Measurements from ENCODE around the gene FRMPD1.

FRMPD1 gene

DNA sequence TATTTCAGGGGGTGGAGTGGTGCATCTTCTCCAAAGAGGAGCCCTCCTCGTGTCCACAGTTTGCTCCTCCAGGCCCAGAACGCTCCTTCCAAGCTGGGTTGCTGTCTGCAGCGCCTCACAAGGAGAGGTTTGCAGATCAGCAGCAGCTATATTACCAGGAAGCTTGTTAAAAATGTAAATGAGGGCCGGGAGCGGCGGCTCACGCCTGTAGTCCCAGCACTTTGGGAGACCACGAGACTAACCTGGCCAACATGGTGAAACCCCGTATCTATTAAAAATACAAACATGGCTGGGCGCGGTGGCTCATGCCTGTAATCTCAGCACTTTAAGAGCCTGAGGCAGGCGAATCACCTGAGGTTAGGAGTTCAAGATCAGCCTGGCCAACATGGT is 25.0 kb upstream of the FRMPD1 start:
- DNase-seq (ENCODE audit: insufficient read length, low spot score) (no peak), FAIRE-seq (no peak)
- no peak for TF ChIP-seq POU2F2 (IDR thresholded peaks at IDR 0.05; ENCODE audit: low read depth, low read length)
- TF ChIP-seq PAX5 (IDR thresholded peaks at IDR 0.05; ENCODE audit: insufficient read depth, low read length, severe bottlenecking): no peak
- no peak for TF ChIP-seq SPI1 (IDR thresholded peaks at IDR 0.05; ENCODE audit: low read depth, low read length)
- no peak for TF ChIP-seq POLR2A (IDR thresholded peaks at IDR 0.05; ENCODE audit: low read depth, low read length)
- no peak for TF ChIP-seq POLR2AphosphoS5 (IDR thresholded peaks at IDR 0.05; ENCODE audit: low read depth, low read length)
- TF ChIP-seq TAF1 (IDR thresholded peaks at IDR 0.05; ENCODE audit: low read depth, low read length): no peak

DNA sequence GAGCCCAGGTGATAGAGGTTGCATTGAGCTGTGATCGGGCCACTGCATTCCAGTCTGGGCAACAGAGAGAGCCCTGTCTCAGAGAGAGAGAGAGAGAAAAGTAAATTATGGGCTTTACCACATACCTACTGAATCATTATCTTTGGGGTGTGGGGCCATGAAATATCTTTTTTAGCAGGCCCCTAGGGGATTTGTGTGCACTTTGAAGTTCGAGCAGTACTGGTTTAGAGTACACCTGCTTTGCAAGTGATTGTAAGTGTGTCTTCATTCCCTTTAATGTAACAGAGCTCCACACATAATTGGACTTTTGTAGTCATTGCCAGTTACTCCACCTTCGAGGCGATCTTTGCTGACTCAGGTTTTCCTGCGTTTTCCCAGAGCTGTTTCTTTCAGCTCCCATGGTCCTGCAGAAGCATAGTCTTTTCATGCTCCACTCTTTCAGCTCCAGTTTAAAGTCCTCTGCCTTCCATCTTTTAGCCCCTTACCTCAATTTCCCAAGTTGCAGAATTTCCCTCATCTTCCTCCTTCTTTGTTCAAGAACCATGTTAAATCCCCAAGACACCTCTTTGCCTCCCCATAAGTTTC is 24.0 kb upstream of the FRMPD1 start:
- DNase-seq (ENCODE audit: insufficient read length, low spot score) (no peak), FAIRE-seq (no peak)

DNA sequence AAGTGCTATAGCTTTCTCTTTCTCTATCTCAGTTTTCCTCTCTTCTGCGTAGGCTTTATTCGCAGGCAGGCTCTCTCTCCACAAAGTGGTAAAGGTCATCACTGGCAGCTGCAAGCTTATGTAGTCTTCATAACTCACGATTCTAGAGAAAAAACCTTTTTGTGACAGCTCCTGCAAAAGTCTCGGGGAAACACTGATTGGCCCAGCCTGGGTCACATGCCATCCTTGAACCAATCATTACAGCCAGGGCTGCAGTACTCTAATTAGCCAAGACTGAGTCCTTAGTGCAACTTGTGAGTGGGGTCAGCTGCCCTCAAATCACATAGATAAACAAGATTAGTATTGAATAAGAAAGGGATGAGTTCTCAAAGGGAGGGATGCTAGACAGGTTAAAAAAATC is 18.3 kb upstream of the FRMPD1 start:
- no peak for FAIRE-seq
- TF ChIP-seq PAX5 (IDR thresholded peaks at IDR 0.05; ENCODE audit: insufficient read depth, low read length, severe bottlenecking): no peak
- no peak for DNase-seq (ENCODE audit: insufficient read length, low spot score)

More for the DNA sequence above, 24.0 kb upstream of the FRMPD1 start:
- no peak for TF ChIP-seq POLR2AphosphoS5 (IDR thresholded peaks at IDR 0.05; ENCODE audit: low read depth, low read length)
- TF ChIP-seq POLR2A (IDR thresholded peaks at IDR 0.05; ENCODE audit: low read depth, low read length): no peak
- TF ChIP-seq PAX5 (IDR thresholded peaks at IDR 0.05; ENCODE audit: insufficient read depth, low read length, severe bottlenecking): no peak
- no peak for TF ChIP-seq TAF1 (IDR thresholded peaks at IDR 0.05; ENCODE audit: low read depth, low read length)
- no peak for TF ChIP-seq SPI1 (IDR thresholded peaks at IDR 0.05; ENCODE audit: low read depth, low read length)
- no peak for TF ChIP-seq POU2F2 (IDR thresholded peaks at IDR 0.05; ENCODE audit: low read depth, low read length)

DNA sequence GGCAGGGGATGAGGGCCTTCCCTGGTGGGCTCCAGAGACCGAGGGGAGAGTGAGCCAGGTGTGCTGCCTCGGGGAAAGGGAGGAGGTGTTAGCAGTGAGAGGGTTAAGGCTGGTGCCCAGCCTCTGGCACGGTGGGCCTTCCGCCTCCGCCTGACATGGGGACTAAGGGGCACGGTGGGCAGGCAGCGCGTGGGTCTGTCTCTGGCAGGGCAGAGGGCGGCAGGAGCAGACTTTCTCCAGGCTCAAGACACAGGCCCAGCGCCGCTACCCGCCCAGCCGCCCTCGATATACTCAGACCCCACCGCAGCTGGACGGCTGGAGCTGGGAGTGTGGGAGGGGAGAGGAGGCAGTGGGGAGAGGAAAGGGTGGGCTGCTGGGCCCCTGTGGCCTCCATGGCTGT is 14.9 kb upstream of the FRMPD1 start:
- DNase-seq (ENCODE audit: insufficient read length, low spot score) (no peak), FAIRE-seq (no peak)
- no peak for TF ChIP-seq PAX5 (IDR thresholded peaks at IDR 0.05; ENCODE audit: insufficient read depth, low read length, severe bottlenecking)
- TF ChIP-seq TAF1 (IDR thresholded peaks at IDR 0.05; ENCODE audit: low read depth, low read length): no peak
- TF ChIP-seq POU2F2 (IDR thresholded peaks at IDR 0.05; ENCODE audit: low read depth, low read length): no peak
- TF ChIP-seq POLR2A (IDR thresholded peaks at IDR 0.05; ENCODE audit: low read depth, low read length): no peak
- TF ChIP-seq POLR2AphosphoS5 (IDR thresholded peaks at IDR 0.05; ENCODE audit: low read depth, low read length): no peak
- TF ChIP-seq SPI1 (IDR thresholded peaks at IDR 0.05; ENCODE audit: low read depth, low read length): no peak

DNA sequence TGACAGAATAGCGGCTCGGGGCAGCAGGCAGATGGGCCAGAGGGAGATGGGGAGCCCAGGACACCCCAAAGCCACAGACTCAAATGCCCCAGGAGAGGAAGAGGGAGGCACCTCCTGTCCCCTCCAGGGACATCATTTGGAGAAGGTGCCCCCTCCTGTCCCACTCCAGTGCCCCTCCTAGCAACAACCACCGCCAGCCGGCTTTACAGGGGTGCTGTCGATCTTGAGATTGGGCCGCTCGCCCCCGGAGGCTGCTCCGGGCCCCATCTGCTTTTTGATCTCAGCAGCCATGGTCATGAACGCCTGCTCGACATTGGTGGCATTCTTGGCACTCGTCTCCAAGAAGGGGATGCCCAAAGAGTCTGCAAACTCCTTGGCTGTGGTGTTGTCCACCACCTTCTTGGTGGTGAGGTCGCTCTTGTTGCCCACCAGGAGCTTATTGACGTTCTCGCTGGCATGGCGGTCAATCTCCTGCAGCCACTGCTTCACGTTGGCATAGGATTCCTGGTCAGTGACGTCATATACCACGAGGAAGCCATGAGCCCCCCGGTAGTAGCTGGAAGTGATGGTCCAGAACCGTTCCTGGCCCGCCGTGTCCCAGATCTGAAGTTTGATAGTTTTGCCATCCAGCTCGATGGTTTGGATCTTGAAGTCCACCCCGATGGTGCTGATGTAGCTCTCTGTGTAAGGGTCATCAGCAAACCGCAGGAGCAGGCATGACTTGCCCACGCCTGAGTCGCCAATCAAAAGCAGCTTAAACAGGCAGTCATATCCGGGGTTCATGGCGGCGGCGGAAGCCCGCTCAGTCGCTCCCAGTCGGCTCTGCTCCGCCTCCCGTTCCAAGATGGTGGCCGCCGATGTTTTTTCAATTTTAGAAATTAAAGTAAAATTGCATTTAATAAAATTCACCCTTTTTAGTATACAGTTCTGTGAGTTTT is 14.0 kb upstream of the FRMPD1 start:
- no peak for TF ChIP-seq PAX5 (IDR thresholded peaks at IDR 0.05; ENCODE audit: insufficient read depth, low read length, severe bottlenecking)
- TF ChIP-seq POLR2A (IDR thresholded peaks at IDR 0.05; ENCODE audit: low read depth, low read length): no peak
- no peak for TF ChIP-seq POU2F2 (IDR thresholded peaks at IDR 0.05; ENCODE audit: low read depth, low read length)
- TF ChIP-seq TAF1 (IDR thresholded peaks at IDR 0.05; ENCODE audit: low read depth, low read length): no peak
- TF ChIP-seq SPI1 (IDR thresholded peaks at IDR 0.05; ENCODE audit: low read depth, low read length): no peak
- no peak for TF ChIP-seq POLR2AphosphoS5 (IDR thresholded peaks at IDR 0.05; ENCODE audit: low read depth, low read length)
- DNase-seq (ENCODE audit: insufficient read length, low spot score) (no peak), FAIRE-seq (no peak)

DNA sequence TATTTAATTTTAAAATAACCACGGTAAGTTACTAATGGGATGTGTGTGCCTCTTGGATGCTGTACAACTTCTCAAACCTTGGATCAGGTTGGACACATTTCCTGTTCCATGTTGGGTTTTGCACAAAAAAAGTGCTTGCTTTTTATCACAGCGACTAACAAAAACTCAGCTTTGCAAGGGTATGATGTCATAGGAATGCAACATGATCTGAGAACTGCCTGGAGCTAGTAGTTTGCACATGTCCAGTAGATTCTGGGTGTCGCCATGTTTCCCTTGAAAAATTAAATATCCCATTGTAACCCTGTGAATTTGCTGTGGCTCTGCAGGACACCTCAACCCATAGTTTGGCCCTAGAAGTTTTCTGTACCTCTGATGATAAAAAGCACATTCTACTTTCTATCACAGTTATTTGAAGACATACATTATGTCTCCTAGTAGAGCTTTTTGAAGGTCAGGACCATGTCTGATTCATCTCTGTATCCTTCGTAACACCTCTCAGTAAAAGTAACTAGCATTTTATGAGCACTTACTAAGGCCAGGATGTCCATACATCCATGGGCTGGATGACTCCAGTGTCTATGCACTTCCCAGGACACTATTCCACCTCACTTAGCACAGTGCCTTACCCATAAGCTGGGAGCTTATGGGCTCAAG is 11.5 kb upstream of the FRMPD1 start:
- DNase-seq (ENCODE audit: insufficient read length, low spot score) (no peak), FAIRE-seq (no peak)
- TF ChIP-seq POU2F2 (IDR thresholded peaks at IDR 0.05; ENCODE audit: low read depth, low read length) (no peak), POLR2AphosphoS5 (IDR thresholded peaks at IDR 0.05; ENCODE audit: low read depth, low read length) (no peak), PAX5 (IDR thresholded peaks at IDR 0.05; ENCODE audit: insufficient read depth, low read length, severe bottlenecking) (no peak), POLR2A (IDR thresholded peaks at IDR 0.05; ENCODE audit: low read depth, low read length) (no peak), SPI1 (IDR thresholded peaks at IDR 0.05; ENCODE audit: low read depth, low read length) (no peak), TAF1 (IDR thresholded peaks at IDR 0.05; ENCODE audit: low read depth, low read length) (no peak)

DNA sequence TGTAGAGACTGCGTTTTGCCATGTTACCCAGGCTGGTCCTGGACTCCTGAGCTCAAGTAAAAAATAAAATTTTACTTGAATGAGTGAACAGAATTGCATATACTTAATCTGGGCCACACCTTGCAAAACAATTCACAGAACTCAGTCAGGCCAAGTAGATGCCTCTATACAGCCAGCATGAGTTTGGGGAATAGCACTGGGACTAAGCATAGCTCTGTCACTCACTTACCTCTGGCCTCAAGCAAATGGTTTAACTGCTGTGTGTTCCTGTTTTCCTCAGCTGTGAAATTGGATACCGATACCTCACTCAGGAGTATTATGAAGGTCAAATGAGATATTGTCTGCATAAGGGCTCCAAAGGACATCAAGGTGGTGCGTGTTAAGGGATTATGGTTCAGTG is 10.9 kb upstream of the FRMPD1 start:
- TF ChIP-seq POLR2A (IDR thresholded peaks at IDR 0.05; ENCODE audit: low read depth, low read length) (no peak), TAF1 (IDR thresholded peaks at IDR 0.05; ENCODE audit: low read depth, low read length) (no peak), POU2F2 (IDR thresholded peaks at IDR 0.05; ENCODE audit: low read depth, low read length) (no peak), SPI1 (IDR thresholded peaks at IDR 0.05; ENCODE audit: low read depth, low read length) (no peak), POLR2AphosphoS5 (IDR thresholded peaks at IDR 0.05; ENCODE audit: low read depth, low read length) (no peak), PAX5 (IDR thresholded peaks at IDR 0.05; ENCODE audit: insufficient read depth, low read length, severe bottlenecking) (no peak)
- DNase-seq (ENCODE audit: insufficient read length, low spot score): no peak
- FAIRE-seq: no peak

DNA sequence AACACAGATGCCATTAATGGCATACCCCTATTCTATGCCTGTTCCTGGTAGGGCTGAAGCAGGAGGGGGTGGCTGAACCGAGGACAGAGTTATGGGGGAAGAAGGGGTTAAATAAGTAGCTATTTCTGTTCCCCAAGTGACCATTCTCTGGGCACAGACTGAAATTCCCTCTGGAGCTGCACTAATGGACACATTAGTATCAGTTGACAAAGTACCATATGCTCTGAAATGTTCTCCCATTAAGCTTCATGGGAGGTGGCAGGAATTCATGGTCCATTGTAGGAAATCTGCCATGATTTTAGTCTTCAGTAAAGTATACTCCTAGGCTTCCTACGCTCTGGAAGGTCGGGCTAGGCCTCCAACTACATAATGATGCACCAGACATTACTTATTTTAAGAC is 10.5 kb upstream of the FRMPD1 start:
- FAIRE-seq (no peak), DNase-seq (ENCODE audit: insufficient read length, low spot score) (no peak)
- TF ChIP-seq POU2F2 (IDR thresholded peaks at IDR 0.05; ENCODE audit: low read depth, low read length): no peak
- no peak for TF ChIP-seq POLR2AphosphoS5 (IDR thresholded peaks at IDR 0.05; ENCODE audit: low read depth, low read length)
- TF ChIP-seq TAF1 (IDR thresholded peaks at IDR 0.05; ENCODE audit: low read depth, low read length): no peak
- TF ChIP-seq POLR2A (IDR thresholded peaks at IDR 0.05; ENCODE audit: low read depth, low read length): no peak
- TF ChIP-seq PAX5 (IDR thresholded peaks at IDR 0.05; ENCODE audit: insufficient read depth, low read length, severe bottlenecking): no peak
- no peak for TF ChIP-seq SPI1 (IDR thresholded peaks at IDR 0.05; ENCODE audit: low read depth, low read length)

DNA sequence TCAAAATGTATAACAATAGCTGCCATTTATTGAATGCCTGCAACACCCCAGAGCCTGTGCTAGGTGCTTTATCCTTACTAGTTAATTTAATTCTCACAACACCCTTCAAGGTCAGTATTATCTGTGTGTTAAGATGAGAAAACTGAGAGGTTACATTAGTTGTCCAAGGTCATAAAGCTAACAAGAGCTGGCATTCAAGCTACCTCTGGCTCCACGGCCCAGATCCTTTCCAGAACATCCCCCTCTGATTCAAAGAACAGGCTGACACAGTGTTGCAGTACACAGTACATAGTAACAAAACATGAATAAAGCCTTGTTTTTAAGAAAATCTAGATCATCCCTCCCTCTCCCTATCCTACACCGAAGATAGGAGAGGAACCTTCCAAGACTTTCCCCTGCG is 9.4 kb upstream of the FRMPD1 start:
- FAIRE-seq: no peak
- TF ChIP-seq POU2F2 (IDR thresholded peaks at IDR 0.05; ENCODE audit: low read depth, low read length) (no peak), POLR2A (IDR thresholded peaks at IDR 0.05; ENCODE audit: low read depth, low read length) (no peak), POLR2AphosphoS5 (IDR thresholded peaks at IDR 0.05; ENCODE audit: low read depth, low read length) (no peak), SPI1 (IDR thresholded peaks at IDR 0.05; ENCODE audit: low read depth, low read length) (no peak), TAF1 (IDR thresholded peaks at IDR 0.05; ENCODE audit: low read depth, low read length) (no peak), PAX5 (IDR thresholded peaks at IDR 0.05; ENCODE audit: insufficient read depth, low read length, severe bottlenecking) (no peak)
- no peak for DNase-seq (ENCODE audit: insufficient read length, low spot score)
